ENCODE measurements around the gene P2RX5. TPM values are rescaled to one million over a fixed set of nuclear protein-coding genes. Genes with fewer than 3 reads are reported as not detected.

P2RX5 gene
- total and polyA plus RNA-seq, 12 donors: 6.0 to 56.6 (median 12.4) TPM

GRCh38 chr17:3668279-3669084 is 27.5 kb downstream of the P2RX5 start, which contains the start of the genes EMC6 and TAX1BP3:
TSS of gene EMC6 (plus strand) at chr17:3668812. CDS start at chr17:3669147, 335 bp downstream.
TSS of gene TAX1BP3 (minus strand) at chr17:3668578. CDS start at chr17:3668526, 52 bp downstream.
- Histone ChIP-seq H3K4me1 (peaks cover 14 to 59% (median 42%) of the 10 kb centered on the region in 9 donors), H3K4me3 (peak within 1 kb of the TSS; percentile 75 to 99 (median 89)), H3K9me3 (no peaks in the 10 kb centered on the region), H3K27me3 (no peaks in the 10 kb centered on the region), H3K27ac (peak within 1 kb of the TSS; percentile 95 to 100 (median 98)), H3K36me3 (peaks cover 0 to 40% (median 16%) of the 10 kb centered on the region in 9 donors)
- DNase-seq: peak; percentile 98 to 99
- intact Hi-C loops (cut with DNase I): loop anchor here in 2 of 10 donors (1.0 to 10.0 kb wide), 2 partner anchors 32 to 134 kb away; partner anchors contain the start of genes CTNS (in 1 of the 2) and SHPK (in 1 of the 2)
- ATAC-seq: peak; percentile 88 to 94 (median 93)
- 0% methylated on average over 88 to 89 of the region's 89 CpGs for WGBS, 2 donors
- TF ChIP-seq CTCF (IDR thresholded peaks at IDR 0.05): no peak

DNA sequence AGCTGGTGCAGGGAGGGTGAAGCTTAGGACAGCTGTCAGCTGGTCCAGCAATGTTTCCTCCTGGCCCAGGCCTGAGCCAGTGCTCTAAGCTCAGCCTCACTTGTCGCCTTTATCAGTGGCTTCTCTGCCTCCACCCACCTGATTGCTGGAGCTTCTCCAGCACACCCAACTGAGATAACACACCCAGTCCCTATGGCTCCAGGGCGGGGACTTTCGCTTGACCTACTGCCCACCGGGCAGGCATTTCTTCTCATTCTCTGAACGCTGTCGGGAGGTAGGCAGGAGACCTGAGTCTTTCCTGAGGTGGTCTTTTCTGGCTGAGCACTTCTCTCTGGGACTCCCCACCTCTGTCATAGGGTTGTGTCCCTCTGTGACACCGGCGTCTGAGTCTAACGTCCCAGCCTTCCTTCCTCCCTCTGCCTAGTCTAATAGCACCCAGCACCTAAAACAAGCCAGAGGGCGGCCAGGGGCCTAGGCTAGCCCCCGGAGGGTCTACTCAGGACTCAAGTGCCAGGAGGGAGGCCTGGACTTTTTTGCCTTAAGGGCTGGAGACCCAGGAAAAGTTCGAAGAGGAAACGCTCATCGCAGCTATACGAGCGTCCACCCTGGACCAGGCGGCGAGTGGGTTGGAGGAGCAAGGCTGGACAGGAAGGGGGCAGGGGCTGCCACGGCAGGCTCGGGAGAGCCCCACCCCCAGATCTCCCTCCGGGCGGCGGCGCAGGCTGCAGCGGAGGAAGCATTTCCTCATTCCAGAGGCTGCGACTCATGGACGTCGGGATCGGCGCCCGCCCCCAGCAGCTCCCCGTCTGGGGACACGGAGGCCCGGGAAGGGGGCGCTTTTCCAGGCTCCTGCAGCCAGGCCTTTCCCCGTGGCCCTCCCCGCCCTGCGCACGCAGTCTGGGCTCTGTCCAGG is 28.3 kb downstream of the P2RX5 start:
- Histone ChIP-seq H3K9me3 (no peaks in the 10 kb centered on the region), H3K4me3 (peak overlapping the region; percentile 75 to 99 (median 89)), H3K27me3 (no peaks in the 10 kb centered on the region), H3K4me1 (peaks cover 14 to 59% (median 42%) of the 10 kb centered on the region in 9 donors), H3K36me3 (peaks cover 0 to 48% (median 24%) of the 10 kb centered on the region in 9 donors), H3K27ac (peak overlapping the region; percentile 95 to 100 (median 98))
- 0 to 2% methylated on average over 32 to 39 of the region's 39 CpGs for WGBS, 2 donors
- DNase-seq (peak; percentile 91), ATAC-seq (peak; percentile 81 to 89 (median 87))
- TF ChIP-seq CTCF (IDR thresholded peaks at IDR 0.05): peak in 3 of 9 donors; percentile 17 to 34 (median 29)
- intact Hi-C loops (cut with DNase I): loop anchor here in 3 of 10 donors (1.0 to 10.0 kb wide), 3 partner anchors 31 to 133 kb away; partner anchors contain the start of genes CTNS (in 2 of the 3) and SHPK (in 2 of the 3)

DNA sequence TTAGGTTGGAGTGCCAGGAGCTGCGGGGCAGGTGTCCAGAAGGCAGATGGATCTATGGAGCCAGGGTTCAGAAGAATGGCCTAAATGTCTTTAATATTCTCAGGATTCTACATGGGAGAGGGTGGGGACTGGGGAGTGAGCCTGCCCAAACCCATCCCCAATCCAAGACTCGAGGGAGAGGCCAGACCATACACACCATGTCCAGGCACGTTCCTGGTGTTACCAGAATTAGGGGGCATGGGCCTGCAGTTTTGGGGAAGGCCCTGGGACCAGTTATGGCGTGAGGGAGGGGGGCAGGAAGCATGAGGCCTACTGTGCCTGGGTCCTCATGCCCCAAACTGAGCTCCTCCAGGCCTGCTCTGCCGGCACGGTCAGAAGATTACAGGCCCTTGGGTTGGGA is 29.4 kb downstream of the P2RX5 start:
- Histone ChIP-seq H3K27me3 (no peaks in the 10 kb centered on the region), H3K4me3 (peak overlapping the region in 9 of 10 donors; percentile 75 to 99 (median 89)), H3K27ac (peak overlapping the region; percentile 59 to 100 (median 98)), H3K9me3 (no peaks in the 10 kb centered on the region), H3K4me1 (peaks cover 14 to 59% (median 42%) of the 10 kb centered on the region in 9 donors), H3K36me3 (peaks cover 0 to 52% (median 35%) of the 10 kb centered on the region in 9 donors)
- DNase-seq: no peak
- no peak for TF ChIP-seq CTCF (IDR thresholded peaks at IDR 0.05)
- intact Hi-C loops (cut with DNase I): loop anchor here in 2 of 10 donors (2.0 to 10.0 kb wide), 2 partner anchors 30 to 132 kb away; partner anchors contain the start of genes CTNS (in 1 of the 2) and SHPK (in 1 of the 2)
- ATAC-seq: no peak
- 57 to 70% methylated on average over 6 of the region's 6 CpGs for WGBS, 2 donors

All from heart right ventricle (tissue), 16 donors.